Spleen (tissue), 11 donors: ENCODE results near the gene SLC6A8. TPM values are rescaled to one million over a fixed set of nuclear protein-coding genes. Genes with fewer than 3 reads are reported as not detected.
"Not testable (repeated sequence)": the region's sequence is repeated elsewhere in the genome, so short reads cannot be mapped to it uniquely, and the experiment has no call there.

Source experiments
- DNase-seq: peaks from one replicate; pipeline ENCODE4 v3.0.0-alpha.2; 2020
- H3K27ac ChIP-seq, 8 donors: fragments of 200-600 bp; sonication (generic) in 7 of 8; 1 replicate in 4 of 8; 2 replicates in 4 of 8; pipeline versions ENCODE4 v1.5.0 to v1.8.0; 2016 to 2021; ENCODE audit warnings: inconsistent platforms in 4 of 8, mild to moderate bottlenecking in 4 of 8, moderate library complexity in 1 of 8
- H3K27me3 ChIP-seq, 7 donors: fragments of 200-600 bp; sonication (generic) in 6 of 7; replicated peaks in 1 of 7; 1 replicate in 4 of 7; 2 replicates in 3 of 7; pipeline versions ENCODE4 v1.5.0 to v1.8.0; 2016 to 2021; ENCODE audit warnings: inconsistent platforms in 3 of 7, mild to moderate bottlenecking in 1 of 7
- H3K36me3 ChIP-seq, 6 donors: fragments of 200-600 bp; sonication (generic) in 5 of 6; 1 replicate in 4 of 6; 2 replicates in 2 of 6; pipeline versions ENCODE4 v1.5.0 to v1.8.0; 2016 to 2021; ENCODE audit warnings: inconsistent platforms in 2 of 6
- H3K4me1 ChIP-seq, 6 donors: fragments of 200-600 bp; sonication (generic) in 5 of 6; 1 replicate in 3 of 6; 2 replicates in 3 of 6; pipeline versions ENCODE4 v1.5.0 to v1.8.0; 2016 to 2021; ENCODE audit warnings: inconsistent platforms in 3 of 6
- H3K4me3 ChIP-seq, 8 donors: fragments of 200-600 bp; sonication (generic) in 7 of 8; 1 replicate in 4 of 8; 2 replicates in 4 of 8; pipeline versions ENCODE4 v1.5.0 to v1.8.0; 2016 to 2021; ENCODE audit warnings: inconsistent platforms in 4 of 8, mild to moderate bottlenecking in 4 of 8, moderate library complexity in 2 of 8
- H3K9me3 ChIP-seq, 8 donors: fragments of 200-600 bp; sonication (generic) in 7 of 8; 1 replicate in 4 of 8; 2 replicates in 4 of 8; pipeline versions ENCODE4 v1.5.0 to v1.8.0; 2016 to 2021; ENCODE audit warnings: inconsistent platforms in 4 of 8
- CTCF ChIP-seq, 11 experiments: fragments of 200-600 bp in 7 of 11; fragments of 450-650 bp in 4 of 11; sonication (generic) in 4 of 11; IDR thresholded peaks in 8 of 11; conservative IDR thresholded peaks in 3 of 11; 1 replicate in 7 of 11; 2 replicates in 4 of 11; pipeline versions ENCODE4 v1.4.0 to v1.8.0; 2016 to 2021; ENCODE audit warnings: antibody characterized with exemption in 11 of 11, inconsistent platforms in 4 of 11, mild to moderate bottlenecking in 1 of 11
- POLR2A ChIP-seq, 3 donors: fragments of 450-650 bp; IDR thresholded peaks; one replicate each; pipeline ENCODE4 v1.5.1; 2017; ENCODE audit warnings: antibody characterized with exemption in 3 of 3, mild to moderate bottlenecking in 1 of 3
- POLR2AphosphoS5 ChIP-seq, 3 donors: sonication (generic); formaldehyde crosslinking; IDR thresholded peaks; one replicate each; pipeline ENCODE4 v1.5.1; 2017; ENCODE audit warnings: antibody characterized with exemption in 3 of 3
- WGBS, 5 donors: extraction: QIAGEN DNeasy Blood & Tissue Kit in 3 of 5; methylation state at CpG; one replicate each; pipeline versions ENCODE4 v1.1.5 to v1.1.7; 2013 to 2018; 5-methylcytosine and 5-hydroxymethylcytosine counted together
- intact Hi-C: fragments of 100-400 bp; cut with DNase I; formaldehyde crosslinking; loops from one replicate; pipeline ENCODE4 v1.15.0; 2023; ENCODE audit warnings: low total_unique reads
- polyA plus RNA-seq, 3 donors: library from polyadenylated mRNA; stranded (reverse); fragments of 200-250 nt; gene quantifications; one replicate each; pipeline ENCODE4 v1.2.1, GENCODE V29; 2013
- total RNA-seq, 7 donors: library from RNA; depleted of rRNA in 3 of 7; stranded (reverse); fragments of >200 nt in 3 of 7; fragmentation: NEBNext Ultra II Directional in 4 of 7; extraction: Animal tissue kit (Norgen Biotek cat#: 25700) in 4 of 7; gene quantifications; one replicate each; pipeline versions ENCODE4 v1.1.0 to v1.2.1, GENCODE V29; 2016 to 2021
- donor health status: healthy with polysubstance abuse.
- donor health status: DM: no; HTN: no; CAD: no; lungs with moderate emphysema.
- donor health status: DM: no; HTN: no; CAD: no.
- donor health status: Bipolar disorder and iron deficiency.
- donor health status: healthy.
- donor health status: DM: no; HTN: no; CAD: no.
- donor health status: DM: yes; HTN: yes; CAD: no.

Gene SLC6A8
- total and polyA plus RNA-seq, 10 donors = 3.2 to 72.9 (median 9.6) TPM

- Histone ChIP-seq H3K36me3 (no peaks in the 10 kb centered on the region), H3K4me1 (no peaks in the 10 kb centered on the region), H3K27ac (no peak overlapping the region), H3K27me3 (peaks cover 0 to 30% (median 6%) of the 10 kb centered on the region in 7 donors), H3K9me3 (peaks cover 0 to 4% (median 0%) of the 10 kb centered on the region in 8 donors), H3K4me3 (no peak overlapping the region)
- TF ChIP-seq POLR2AphosphoS5 (IDR thresholded peaks at IDR 0.05) (no peak), POLR2A (IDR thresholded peaks at IDR 0.05) (no peak), CTCF (IDR thresholded peaks at IDR 0.05 in 8 of 11, conservative IDR thresholded peaks at IDR 0.05 in 3 of 11) (no peak)
- WGBS, 5 donors = 56 to 77% (median 72%) methylated on average over 8 to 12 of the region's 12 CpGs
- peak; percentile 61 for DNase-seq
- intact Hi-C loops = no loop called here
These were observed 6.6 kb upstream of the SLC6A8 start for GRCh38 chrX:153681175-153681574.

- intact Hi-C loops, H3K4me1 ChIP-seq, H3K27ac ChIP-seq, H3K9me3 ChIP-seq, H3K36me3 ChIP-seq, H3K4me3 ChIP-seq: not testable (repeated sequence)
- DNase-seq = peak; percentile 24
- H3K27me3 ChIP-seq = peaks cover 0 to 40% (median 6%) of the 10 kb centered on the region in 7 donors
- WGBS, 5 donors = 94 to 98% (median 95%) methylated on average over 4 to 8 of the region's 8 CpGs
These were observed 4.2 kb upstream of the SLC6A8 start for GRCh38 chrX:153683486-153683885.

- no peak overlapping the region for H3K27ac ChIP-seq
- H3K27me3 ChIP-seq = peaks cover 0 to 51% (median 6%) of the 10 kb centered on the region in 7 donors
- H3K4me1 ChIP-seq = peaks cover 0 to 19% (median 2%) of the 10 kb centered on the region in 6 donors
- H3K4me3 ChIP-seq = no peak overlapping the region
- no peaks in the 10 kb centered on the region for H3K36me3 ChIP-seq
- peak; percentile 40 for DNase-seq
- no peak for TF ChIP-seq CTCF (IDR thresholded peaks at IDR 0.05 in 8 of 11, conservative IDR thresholded peaks at IDR 0.05 in 3 of 11)
- no peak for TF ChIP-seq POLR2A (IDR thresholded peaks at IDR 0.05)
- TF ChIP-seq POLR2AphosphoS5 (IDR thresholded peaks at IDR 0.05) = no peak
- WGBS, 5 donors = 42 to 54% (median 50%) methylated on average over 12 to 21 of the region's 21 CpGs
- intact Hi-C loops = no loop called here
- H3K9me3 ChIP-seq = peaks cover 0 to 4% (median 0%) of the 10 kb centered on the region in 8 donors
These were observed 3.1 kb upstream of the SLC6A8 start for GRCh38 chrX:153684467-153685155.

GRCh38 chrX:153685156-153685536, 2.6 kb upstream of the SLC6A8 start:
- Histone ChIP-seq H3K36me3 (no peaks in the 10 kb centered on the region), H3K27ac (no peak overlapping the region), H3K4me1 (peaks cover 0 to 23% (median 2%) of the 10 kb centered on the region in 6 donors), H3K27me3 (peaks cover 0 to 57% (median 6%) of the 10 kb centered on the region in 7 donors), H3K9me3 (peaks cover 0 to 4% (median 0%) of the 10 kb centered on the region in 8 donors), H3K4me3 (no peak overlapping the region)
- peak; percentile 58 for DNase-seq
- 56 to 66% (median 59%) methylated on average over 7 to 21 of the region's 21 CpGs for WGBS, 5 donors
- intact Hi-C loops = no loop called here
- no peak for TF ChIP-seq CTCF (IDR thresholded peaks at IDR 0.05 in 8 of 11, conservative IDR thresholded peaks at IDR 0.05 in 3 of 11)
- TF ChIP-seq POLR2A (IDR thresholded peaks at IDR 0.05) = no peak
- TF ChIP-seq POLR2AphosphoS5 (IDR thresholded peaks at IDR 0.05) = no peak
